ENCODE data around the gene ITPK1.

- TF ChIP-seq CTCF (IDR thresholded peaks at IDR 0.05; ENCODE audit: low read depth, low read length), result no peak
- TF ChIP-seq EZH2phosphoT487 (IDR thresholded peaks at IDR 0.05; ENCODE audit: low read depth), result no peak
These were observed 212.4 kb downstream of the ITPK1 start for GRCh38 chr14:92903359-92903758.
